Peyer's patch (tissue), 4 donors: ENCODE data around the gene VWA1.

Source experiments
- POLR2A ChIP-seq, 2 donors: fragments of 450-650 bp; IDR thresholded peaks; one replicate each; pipeline ENCODE4 v1.5.1; 2017; ENCODE audit warnings: antibody characterized with exemption in 2 of 2, mild to moderate bottlenecking in 2 of 2, moderate library complexity in 2 of 2
- TF ChIP-seq, protein P1 (sequence below), 6 experiments: fragments of 450-650 bp in 4 of 6; fragments of 200-600 bp in 2 of 6; sonication (generic) in 1 of 6; IDR thresholded peaks; one replicate each; pipeline ENCODE4 v1.5.1; 2017 to 2019; ENCODE audit warnings: antibody characterized with exemption in 6 of 6, mild to moderate bottlenecking in 3 of 6, moderate library complexity in 1 of 6

- TF ChIP-seq, protein P1, sequence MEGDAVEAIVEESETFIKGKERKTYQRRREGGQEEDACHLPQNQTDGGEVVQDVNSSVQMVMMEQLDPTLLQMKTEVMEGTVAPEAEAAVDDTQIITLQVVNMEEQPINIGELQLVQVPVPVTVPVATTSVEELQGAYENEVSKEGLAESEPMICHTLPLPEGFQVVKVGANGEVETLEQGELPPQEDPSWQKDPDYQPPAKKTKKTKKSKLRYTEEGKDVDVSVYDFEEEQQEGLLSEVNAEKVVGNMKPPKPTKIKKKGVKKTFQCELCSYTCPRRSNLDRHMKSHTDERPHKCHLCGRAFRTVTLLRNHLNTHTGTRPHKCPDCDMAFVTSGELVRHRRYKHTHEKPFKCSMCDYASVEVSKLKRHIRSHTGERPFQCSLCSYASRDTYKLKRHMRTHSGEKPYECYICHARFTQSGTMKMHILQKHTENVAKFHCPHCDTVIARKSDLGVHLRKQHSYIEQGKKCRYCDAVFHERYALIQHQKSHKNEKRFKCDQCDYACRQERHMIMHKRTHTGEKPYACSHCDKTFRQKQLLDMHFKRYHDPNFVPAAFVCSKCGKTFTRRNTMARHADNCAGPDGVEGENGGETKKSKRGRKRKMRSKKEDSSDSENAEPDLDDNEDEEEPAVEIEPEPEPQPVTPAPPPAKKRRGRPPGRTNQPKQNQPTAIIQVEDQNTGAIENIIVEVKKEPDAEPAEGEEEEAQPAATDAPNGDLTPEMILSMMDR (IDR thresholded peaks at IDR 0.05): peak; percentile 28 to 80 (median 76)
- TF ChIP-seq POLR2A (IDR thresholded peaks at IDR 0.05): peak; percentile 66 to 78
Observed at GRCh38 chr1:1399187-1399871, 36.2 kb upstream of the VWA1 start, which contains the start of gene CCNL2.
